Measurements from ENCODE around the gene NAMPT. TPM values are rescaled to one million over a fixed set of nuclear protein-coding genes. Genes with fewer than 3 reads are reported as not detected.

The NAMPT gene
- total RNA-seq, 1 experiment from 2014 or later: 80.8 TPM

DNA sequence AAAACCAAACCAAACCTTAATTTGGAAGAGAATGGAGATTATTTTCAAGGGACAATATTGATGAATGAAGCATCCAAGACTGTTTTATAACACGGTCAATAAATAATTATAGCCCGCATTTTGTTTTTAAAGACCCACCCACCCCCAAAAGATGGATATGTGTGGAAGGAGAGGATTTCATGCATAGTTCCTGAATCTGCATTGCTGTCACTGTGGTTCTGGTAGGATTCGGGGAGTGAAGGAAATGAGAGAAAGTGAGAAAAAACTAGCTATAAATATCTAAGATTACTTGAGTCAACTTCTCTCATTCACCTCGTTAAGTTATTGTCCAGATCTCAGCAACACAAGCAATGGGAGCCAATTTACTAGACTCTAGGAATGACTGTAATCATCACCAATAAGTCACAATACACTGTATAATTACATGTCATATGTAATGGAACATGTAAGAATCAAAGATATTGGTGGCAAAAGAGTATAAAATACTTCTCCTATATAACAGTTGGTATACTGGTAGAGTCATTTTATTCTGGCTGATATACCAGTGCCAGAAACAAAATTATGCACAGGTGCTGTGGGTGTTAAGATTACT, 30.2 kb downstream of the NAMPT start:
- ATAC-seq: no peak
- Histone ChIP-seq H3K36me3 (ENCODE audit: control insufficient read depth, insufficient read depth, low read length) (peaks cover 15% of the 10 kb centered on the region), H3K4me3 (ENCODE audit: low read depth in 2 of 2, low read length in 2 of 2) (no peak overlapping the region), H3K4me1 (ENCODE audit: control insufficient read depth, insufficient read depth, low read length) (no peaks in the 10 kb centered on the region), H3K27me3 (ENCODE audit: control insufficient read depth, insufficient read depth, low read length) (no peaks in the 10 kb centered on the region), H3K9me3 (ENCODE audit: control insufficient read depth, insufficient read depth, low read depth, low read length) (no peaks in the 10 kb centered on the region), H3K27ac (ENCODE audit: low read length) (no peak overlapping the region)
- intact Hi-C loops (cut with micrococcal nuclease; ENCODE audit: unreplicated experiment) (no loop called here), in situ Hi-C loops (cut with HindIII; ENCODE audit: low pct_unique_long_range_greater_than_20kb, low sequenced_read_pairs) (no loop called here)
- TF ChIP-seq, protein P1, sequence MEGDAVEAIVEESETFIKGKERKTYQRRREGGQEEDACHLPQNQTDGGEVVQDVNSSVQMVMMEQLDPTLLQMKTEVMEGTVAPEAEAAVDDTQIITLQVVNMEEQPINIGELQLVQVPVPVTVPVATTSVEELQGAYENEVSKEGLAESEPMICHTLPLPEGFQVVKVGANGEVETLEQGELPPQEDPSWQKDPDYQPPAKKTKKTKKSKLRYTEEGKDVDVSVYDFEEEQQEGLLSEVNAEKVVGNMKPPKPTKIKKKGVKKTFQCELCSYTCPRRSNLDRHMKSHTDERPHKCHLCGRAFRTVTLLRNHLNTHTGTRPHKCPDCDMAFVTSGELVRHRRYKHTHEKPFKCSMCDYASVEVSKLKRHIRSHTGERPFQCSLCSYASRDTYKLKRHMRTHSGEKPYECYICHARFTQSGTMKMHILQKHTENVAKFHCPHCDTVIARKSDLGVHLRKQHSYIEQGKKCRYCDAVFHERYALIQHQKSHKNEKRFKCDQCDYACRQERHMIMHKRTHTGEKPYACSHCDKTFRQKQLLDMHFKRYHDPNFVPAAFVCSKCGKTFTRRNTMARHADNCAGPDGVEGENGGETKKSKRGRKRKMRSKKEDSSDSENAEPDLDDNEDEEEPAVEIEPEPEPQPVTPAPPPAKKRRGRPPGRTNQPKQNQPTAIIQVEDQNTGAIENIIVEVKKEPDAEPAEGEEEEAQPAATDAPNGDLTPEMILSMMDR (IDR thresholded peaks at IDR 0.05): no peak
- TF ChIP-seq SIN3A (IDR thresholded peaks at IDR 0.05; ENCODE audit: borderline replicate concordance, insufficient read depth, low read depth, low read length): no peak
- TF ChIP-seq, protein P2, sequence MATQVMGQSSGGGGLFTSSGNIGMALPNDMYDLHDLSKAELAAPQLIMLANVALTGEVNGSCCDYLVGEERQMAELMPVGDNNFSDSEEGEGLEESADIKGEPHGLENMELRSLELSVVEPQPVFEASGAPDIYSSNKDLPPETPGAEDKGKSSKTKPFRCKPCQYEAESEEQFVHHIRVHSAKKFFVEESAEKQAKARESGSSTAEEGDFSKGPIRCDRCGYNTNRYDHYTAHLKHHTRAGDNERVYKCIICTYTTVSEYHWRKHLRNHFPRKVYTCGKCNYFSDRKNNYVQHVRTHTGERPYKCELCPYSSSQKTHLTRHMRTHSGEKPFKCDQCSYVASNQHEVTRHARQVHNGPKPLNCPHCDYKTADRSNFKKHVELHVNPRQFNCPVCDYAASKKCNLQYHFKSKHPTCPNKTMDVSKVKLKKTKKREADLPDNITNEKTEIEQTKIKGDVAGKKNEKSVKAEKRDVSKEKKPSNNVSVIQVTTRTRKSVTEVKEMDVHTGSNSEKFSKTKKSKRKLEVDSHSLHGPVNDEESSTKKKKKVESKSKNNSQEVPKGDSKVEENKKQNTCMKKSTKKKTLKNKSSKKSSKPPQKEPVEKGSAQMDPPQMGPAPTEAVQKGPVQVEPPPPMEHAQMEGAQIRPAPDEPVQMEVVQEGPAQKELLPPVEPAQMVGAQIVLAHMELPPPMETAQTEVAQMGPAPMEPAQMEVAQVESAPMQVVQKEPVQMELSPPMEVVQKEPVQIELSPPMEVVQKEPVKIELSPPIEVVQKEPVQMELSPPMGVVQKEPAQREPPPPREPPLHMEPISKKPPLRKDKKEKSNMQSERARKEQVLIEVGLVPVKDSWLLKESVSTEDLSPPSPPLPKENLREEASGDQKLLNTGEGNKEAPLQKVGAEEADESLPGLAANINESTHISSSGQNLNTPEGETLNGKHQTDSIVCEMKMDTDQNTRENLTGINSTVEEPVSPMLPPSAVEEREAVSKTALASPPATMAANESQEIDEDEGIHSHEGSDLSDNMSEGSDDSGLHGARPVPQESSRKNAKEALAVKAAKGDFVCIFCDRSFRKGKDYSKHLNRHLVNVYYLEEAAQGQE (IDR thresholded peaks at IDR 0.05; ENCODE audit: insufficient read depth in 1 of 2, low read depth in 2 of 2, low read length in 1 of 2): no peak
- DNase-seq (ENCODE audit: low read depth, low spot score): no peak
- BruUV-seq (replicated peaks): no TSS peak
- CTCF ChIA-PET: no interaction called here
- POLR2A ChIA-PET: no interaction called here

DNA sequence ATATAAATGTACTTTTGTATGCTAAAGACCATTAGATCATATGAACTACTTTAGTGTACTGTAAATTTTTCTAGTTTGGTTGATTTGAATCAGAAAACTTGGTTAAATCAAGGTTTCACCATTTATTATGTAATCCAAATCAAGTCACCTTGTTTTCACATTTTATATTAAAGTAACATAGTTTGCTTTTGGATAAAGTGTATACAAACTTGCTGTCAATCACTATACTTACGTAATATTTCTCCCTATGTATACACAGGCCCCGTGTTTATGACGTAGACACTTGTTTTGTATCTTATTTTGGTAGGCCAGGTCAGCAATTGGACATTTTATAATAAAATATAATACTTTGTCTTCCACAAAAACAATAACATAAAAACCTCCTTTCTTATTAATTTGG, 32.2 kb downstream of the NAMPT start:
- Histone ChIP-seq H3K36me3 (ENCODE audit: control insufficient read depth, insufficient read depth, low read length) (peaks cover 16% of the 10 kb centered on the region), H3K27me3 (ENCODE audit: control insufficient read depth, insufficient read depth, low read length) (no peaks in the 10 kb centered on the region), H3K27ac (ENCODE audit: low read length) (no peak overlapping the region), H3K4me3 (ENCODE audit: low read depth in 2 of 2, low read length in 2 of 2) (no peak overlapping the region), H3K9me3 (ENCODE audit: control insufficient read depth, insufficient read depth, low read depth, low read length) (no peaks in the 10 kb centered on the region; the same call in 1 of the 2 replicates), H3K4me1 (ENCODE audit: control insufficient read depth, insufficient read depth, low read length) (no peaks in the 10 kb centered on the region)
- POLR2A ChIA-PET: no interaction called here
- CTCF ChIA-PET: no interaction called here
- ATAC-seq: no peak
- intact Hi-C loops (cut with micrococcal nuclease; ENCODE audit: unreplicated experiment): no loop called here
- DNase-seq (ENCODE audit: low read depth, low spot score): no peak
- BruUV-seq (replicated peaks): no TSS peak
- no peak for TF ChIP-seq SIN3A (IDR thresholded peaks at IDR 0.05; ENCODE audit: borderline replicate concordance, insufficient read depth, low read depth, low read length)
- TF ChIP-seq, protein P1 (IDR thresholded peaks at IDR 0.05): no peak
- TF ChIP-seq TCF7L2 (IDR thresholded peaks at IDR 0.05; ENCODE audit: low read depth, low read length): no peak
- TF ChIP-seq, protein P2 (IDR thresholded peaks at IDR 0.05; ENCODE audit: insufficient read depth in 1 of 2, low read depth in 2 of 2, low read length in 1 of 2): no peak
- TF ChIP-seq POLR2AphosphoS5 (IDR thresholded peaks at IDR 0.05; ENCODE audit: low read depth, low read length): no peak
- in situ Hi-C loops (cut with HindIII; ENCODE audit: low pct_unique_long_range_greater_than_20kb, low sequenced_read_pairs): no loop called here
